GM18498 (cell line): ENCODE data around the gene MRPL20.
"Not testable (repeated sequence)": the region's sequence is repeated elsewhere in the genome, so short reads cannot be mapped to it uniquely, and the experiment has no call there.

Source experiments
- ATAC-seq: cut with Tn5 transposase; IDR thresholded peaks from one replicate; pipeline ENCODE4 v1.9.1; 2021; ENCODE audit warnings: mild to moderate bottlenecking, moderate library complexity; ENCODE audit not compliant: unreplicated experiment

MRPL20 gene

GRCh38 chr1:1437904-1438376, 30.8 kb upstream of the MRPL20 start:
- peak; percentile 52 for ATAC-seq

- ATAC-seq = no peak
These were observed 30.2 kb upstream of the MRPL20 start for GRCh38 chr1:1437033-1437903.

- no peak for ATAC-seq
These were observed 29.5 kb upstream of the MRPL20 start for GRCh38 chr1:1436630-1437032.

- no peak for ATAC-seq
These were observed 29.0 kb upstream of the MRPL20 start for GRCh38 chr1:1435911-1436629.

- no peak for ATAC-seq
These were observed 28.2 kb upstream of the MRPL20 start, which contains the start of gene VWA1 for GRCh38 chr1:1435106-1435903. TSS of gene VWA1 (plus strand) at chr1:1435690. CDS start at chr1:1435749, 59 bp downstream.

GRCh38 chr1:1434824-1435105, 27.7 kb upstream of the MRPL20 start:
- no peak for ATAC-seq

GRCh38 chr1:1434131-1434823, 27.2 kb upstream of the MRPL20 start:
- ATAC-seq = no peak

GRCh38 chr1:1433804-1434130, 26.7 kb upstream of the MRPL20 start:
- ATAC-seq = no peak

GRCh38 chr1:1432951-1433803, 26.1 kb upstream of the MRPL20 start:
- ATAC-seq = no peak

- ATAC-seq = no peak
These were observed 25.3 kb upstream of the MRPL20 start for GRCh38 chr1:1432274-1432950.

GRCh38 chr1:1431845-1432273, 24.8 kb upstream of the MRPL20 start:
- no peak for ATAC-seq

- no peak for ATAC-seq
These were observed 24.1 kb upstream of the MRPL20 start for GRCh38 chr1:1430992-1431844.

- no peak for ATAC-seq
These were observed 23.3 kb upstream of the MRPL20 start for GRCh38 chr1:1430114-1430982.

- ATAC-seq = no peak
These were observed 22.6 kb upstream of the MRPL20 start for GRCh38 chr1:1429671-1430073.

GRCh38 chr1:1428967-1429366, 21.9 kb upstream of the MRPL20 start:
- ATAC-seq = not testable (repeated sequence)

- ATAC-seq = no peak
These were observed 21.1 kb upstream of the MRPL20 start for GRCh38 chr1:1428174-1428573.

GRCh38 chr1:1427820-1428148, 20.7 kb upstream of the MRPL20 start:
- ATAC-seq = no peak
